ENCODE data around the gene MLLT1. TPM values are rescaled to one million over a fixed set of nuclear protein-coding genes. Genes with fewer than 3 reads are reported as not detected.
A peak's percentile ranks its signal among the peaks of the same experiment; 100 is the strongest.

MLLT1 gene
- polyA plus RNA-seq, 3 donors = 109 to 129 (median 114) TPM

- no peak for DNase-seq
Measured at GRCh38 chr19:6211632-6212402, 68.0 kb downstream of the MLLT1 start.

- no peak for DNase-seq
Measured at GRCh38 chr19:6210721-6211600, 68.8 kb downstream of the MLLT1 start.

DNA sequence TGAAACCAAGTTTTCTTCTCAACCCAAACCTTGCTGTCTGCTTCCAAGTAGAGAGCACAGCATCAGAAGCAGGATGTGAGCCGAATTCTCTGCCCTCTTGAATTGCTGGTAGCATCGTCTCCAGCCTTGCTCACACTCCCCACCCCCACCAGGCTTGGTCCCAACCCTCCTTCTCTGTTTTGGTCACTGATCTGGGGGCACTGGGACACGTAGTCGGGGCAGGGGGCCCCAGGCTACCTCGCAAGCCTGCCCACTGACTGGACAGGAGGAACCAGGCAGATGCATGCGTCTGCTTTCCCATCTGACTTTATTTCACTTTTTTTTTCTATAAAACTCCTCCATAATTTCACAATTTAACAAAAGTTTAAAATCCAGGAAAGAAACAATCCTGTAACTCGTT is 69.7 kb downstream of the MLLT1 start:
- DNase-seq = no peak

DNA sequence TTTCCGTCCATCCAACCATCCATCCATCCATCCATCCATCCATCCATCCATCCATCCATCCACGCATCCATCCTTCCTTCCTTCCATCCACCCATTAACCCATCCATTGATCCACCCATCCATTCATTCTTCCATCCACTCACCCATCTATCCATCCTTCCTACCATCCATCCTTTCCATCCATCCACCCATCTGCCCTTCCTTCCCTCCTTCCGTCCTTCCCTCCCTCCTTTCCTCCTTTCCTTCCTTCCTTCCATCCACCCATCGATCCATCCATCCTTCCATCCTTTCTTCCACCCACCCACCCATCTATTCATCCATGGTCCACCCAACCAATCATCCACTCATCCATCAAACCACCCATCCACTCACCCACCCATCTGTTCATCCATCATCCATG is 70.1 kb downstream of the MLLT1 start:
- no peak for DNase-seq

GRCh38 chr19:6209233-6209632 is 70.5 kb downstream of the MLLT1 start:
- DNase-seq = no peak

DNA sequence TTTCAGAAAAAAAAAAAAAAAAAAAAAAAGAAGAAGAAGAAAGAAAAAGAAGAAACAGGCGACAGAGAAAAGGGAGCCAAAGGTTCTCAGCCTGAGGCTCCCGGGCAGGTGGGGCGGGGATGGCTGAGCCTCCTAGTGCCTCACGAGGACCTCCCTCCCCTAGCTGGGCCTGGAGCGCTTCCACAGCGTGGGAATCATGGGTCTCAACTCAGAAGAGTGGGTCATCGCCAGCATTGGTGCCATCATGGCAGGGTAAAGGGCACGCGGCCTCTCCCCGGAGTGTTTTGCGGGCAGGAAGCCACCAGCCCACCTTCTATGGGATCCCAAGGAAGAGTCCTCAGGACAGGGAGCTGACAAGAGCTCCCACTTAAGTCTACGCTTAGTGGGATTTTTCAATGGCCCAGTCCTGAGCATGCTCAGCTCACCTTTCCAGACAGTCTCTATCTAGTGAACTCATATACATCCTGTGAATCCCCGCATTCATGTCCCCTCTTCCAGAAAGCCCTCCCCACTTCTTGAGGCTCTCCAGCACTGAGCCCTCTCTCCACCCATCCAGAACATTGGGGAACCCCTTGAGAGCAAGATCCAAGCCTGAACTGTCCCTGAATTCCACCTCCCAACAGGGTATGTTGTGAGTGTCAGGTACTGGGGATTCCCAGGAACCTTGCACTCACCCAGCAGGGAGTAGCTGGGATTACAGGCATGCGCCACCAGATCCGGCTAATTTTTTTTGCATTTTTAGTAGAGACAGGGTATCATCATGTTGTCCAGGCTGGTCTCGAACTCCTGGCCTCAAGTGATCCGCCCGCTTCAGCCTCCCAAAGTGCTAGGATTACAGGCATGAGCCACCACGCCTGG is 74.7 kb downstream of the MLLT1 start:
- DNase-seq = no peak

- no peak for DNase-seq
Measured at GRCh38 chr19:6204212-6204611, 75.6 kb downstream of the MLLT1 start.

DNA sequence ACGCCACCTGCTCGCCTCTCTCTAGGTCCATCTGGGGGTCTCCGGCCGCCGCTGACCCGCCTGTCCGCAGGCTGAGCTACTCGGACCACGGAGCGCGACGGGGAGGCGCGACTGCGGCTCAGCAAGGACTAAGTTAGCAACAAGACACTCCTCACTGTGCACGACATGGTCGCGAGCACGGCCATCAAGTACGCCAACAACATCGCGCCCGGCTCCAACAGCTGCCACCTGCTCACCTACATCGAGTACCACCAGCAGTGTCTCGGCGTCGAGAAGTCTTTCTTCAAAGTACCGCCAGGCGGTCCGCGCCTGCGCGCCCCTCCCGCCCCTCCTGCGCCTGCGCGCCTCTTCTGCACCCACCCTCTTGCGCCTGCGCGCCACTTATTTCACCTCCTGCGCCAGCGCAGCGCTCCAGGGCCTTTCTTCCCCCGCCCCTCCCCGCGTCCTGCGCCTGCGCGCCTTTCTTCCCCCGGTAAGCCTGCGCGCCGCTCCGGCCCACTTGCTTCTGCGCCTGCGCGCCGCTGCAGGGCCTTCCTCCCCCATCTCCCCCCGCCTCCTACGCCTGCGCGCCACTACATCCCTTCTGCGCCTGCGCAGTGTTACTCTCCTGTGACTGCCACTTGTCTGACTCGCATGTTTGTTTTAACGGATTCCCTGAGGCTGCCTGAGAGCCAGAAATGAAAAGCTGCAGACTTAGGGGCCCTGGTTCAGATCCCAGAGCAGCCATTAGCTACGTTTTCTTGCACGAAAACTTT is 80.4 kb downstream of the MLLT1 start:
- DNase-seq = peak; percentile 98

DNA sequence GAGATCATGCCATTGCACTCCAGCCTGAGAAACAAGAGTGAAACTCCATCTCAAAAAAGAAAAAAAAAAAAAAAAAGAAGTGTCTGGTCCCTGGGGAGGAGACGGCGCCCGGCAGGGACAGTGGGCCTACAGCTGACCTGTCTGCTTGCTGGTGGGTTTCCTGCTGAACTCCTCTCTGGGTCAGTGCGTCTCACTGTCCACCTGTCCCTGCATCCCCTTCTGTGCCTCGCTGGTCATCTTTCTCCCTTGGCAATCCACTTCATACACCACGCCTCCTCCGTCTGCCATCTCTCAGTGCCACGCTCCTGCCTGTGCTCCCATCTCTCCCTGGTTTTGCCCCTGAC is 80.9 kb downstream of the MLLT1 start:
- no peak for DNase-seq

GRCh38 chr19:6196361-6196760 is 83.4 kb downstream of the MLLT1 start:
- no peak for DNase-seq

GRCh38 chr19:6188811-6189210 is 91.0 kb downstream of the MLLT1 start:
- no peak for DNase-seq

GRCh38 chr19:6187374-6187773 is 92.4 kb downstream of the MLLT1 start:
- no peak for DNase-seq

DNA sequence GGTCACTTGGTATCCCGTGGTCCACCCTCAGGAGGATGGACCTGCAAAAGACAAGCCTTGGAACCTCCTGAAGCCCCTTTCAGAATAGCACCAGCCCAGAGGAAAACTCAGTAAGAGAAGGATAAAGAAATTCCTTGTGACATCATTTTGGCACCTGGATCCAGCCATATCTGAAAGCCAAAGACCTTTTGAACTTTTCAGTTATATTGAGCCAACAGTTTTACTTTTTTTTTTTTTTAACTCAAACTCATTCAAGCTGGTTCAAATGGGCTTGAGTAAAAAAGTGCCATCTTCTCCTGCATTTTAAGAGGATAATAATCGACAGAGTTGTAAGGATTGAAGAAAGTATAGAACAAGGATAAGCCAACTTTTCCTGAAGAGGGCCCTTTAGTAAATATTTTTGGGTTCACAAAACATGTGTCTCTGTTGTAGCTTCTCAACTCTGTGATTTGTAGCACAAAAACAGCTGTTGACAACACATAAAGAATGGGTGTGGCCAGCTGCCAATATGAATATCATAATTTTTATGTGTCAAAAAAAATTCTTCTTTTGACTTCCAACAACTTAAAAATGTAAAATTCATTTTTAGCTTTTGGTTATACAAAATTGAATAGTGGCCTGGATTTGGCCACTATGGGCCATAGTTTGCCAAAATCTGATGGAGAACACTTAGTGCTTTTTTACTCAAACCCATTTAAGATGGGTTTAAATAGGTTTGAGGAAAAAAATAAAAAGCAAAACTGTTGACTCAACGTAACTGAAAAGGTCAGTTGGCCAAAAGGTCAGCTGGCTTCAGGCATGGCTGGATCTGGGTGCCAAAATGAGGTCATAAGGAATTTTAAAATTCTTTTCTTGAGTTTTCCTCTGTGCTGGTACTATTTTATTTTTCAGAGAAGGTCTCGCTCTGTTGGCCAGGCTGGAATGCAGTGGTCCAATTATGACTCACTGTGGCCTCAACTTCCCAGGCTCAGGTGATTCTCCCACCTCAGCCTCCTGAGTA is 93.6 kb downstream of the MLLT1 start:
- no peak for DNase-seq

DNA sequence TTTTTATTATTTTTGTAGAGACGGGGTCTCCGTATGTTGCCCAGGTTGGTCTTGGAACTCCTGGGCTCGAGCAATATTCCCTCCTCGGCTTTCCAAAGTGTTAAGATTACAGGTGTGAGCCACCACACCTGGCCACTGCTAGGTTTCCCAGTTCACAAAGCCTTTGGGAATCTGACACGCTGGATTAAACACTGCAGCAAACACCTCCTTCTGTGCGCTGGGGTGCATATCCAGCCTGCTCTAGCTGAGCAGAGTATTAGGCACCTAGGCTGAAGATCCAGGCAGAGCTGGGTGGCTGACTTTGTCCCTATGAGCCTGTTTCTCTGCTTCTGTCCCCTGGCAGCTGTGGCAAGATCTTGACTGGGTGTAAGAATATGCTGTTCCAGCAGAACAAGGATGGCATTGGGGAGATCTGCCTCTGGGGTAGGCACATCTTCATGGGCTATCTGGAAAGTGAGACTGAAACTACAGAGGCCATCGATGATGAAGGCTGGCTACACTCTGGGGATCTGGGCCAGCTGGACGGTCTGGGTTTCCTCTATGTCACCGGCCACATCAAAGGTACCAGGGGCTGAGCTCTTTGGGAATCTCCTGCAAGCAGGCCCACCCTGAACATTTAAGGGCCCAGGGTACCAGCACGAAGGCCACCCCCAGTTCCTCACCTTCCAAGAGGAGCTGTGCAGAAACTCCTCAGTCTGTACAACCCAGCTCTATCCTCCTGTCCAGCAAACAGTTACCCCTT is 94.5 kb downstream of the MLLT1 start:
- DNase-seq = no peak

- DNase-seq = no peak
Measured at GRCh38 chr19:6181119-6181518, 98.7 kb downstream of the MLLT1 start.

- DNase-seq = no peak
Measured at GRCh38 chr19:6173190-6173589, 106.6 kb downstream of the MLLT1 start.

- no peak for DNase-seq
Measured at GRCh38 chr19:6172074-6172863, 107.5 kb downstream of the MLLT1 start.

GRCh38 chr19:6167115-6167514 is 112.7 kb downstream of the MLLT1 start:
- DNase-seq = no peak

Measured in renal pelvis (tissue), 4 donors.